Epidermal melanocyte (primary cell): ENCODE results near the gene IRF2BP1.

Experiments
- DNase-seq: peaks from one replicate; pipeline ENCODE4 v3.0.0; 2011; ENCODE audit warnings: low spot score; ENCODE audit not compliant: insufficient read length

Gene IRF2BP1

GRCh38 chr19:45885556-45886426, at the start of gene IRF2BP1:
IRF2BP1 (minus strand) TSS chr19:45886141; CDS start chr19:45885774, 367 bp downstream.
- peak; percentile 96 for DNase-seq

GRCh38 chr19:45935267-45935666, 49.3 kb upstream of the IRF2BP1 start:
- no peak for DNase-seq

- DNase-seq = no peak
Measured at GRCh38 chr19:45934551-45935230, 48.8 kb upstream of the IRF2BP1 start.

GRCh38 chr19:45933759-45934158, 47.8 kb upstream of the IRF2BP1 start:
- DNase-seq = no peak

- no peak for DNase-seq
Measured at GRCh38 chr19:45931055-45931454, 45.1 kb upstream of the IRF2BP1 start.

- DNase-seq = no peak
Measured at GRCh38 chr19:45929247-45929646, 43.3 kb upstream of the IRF2BP1 start.

- peak; percentile 99 for DNase-seq
Measured at GRCh38 chr19:45927565-45928261, 41.8 kb upstream of the IRF2BP1 start.

GRCh38 chr19:45924891-45925447, 39.0 kb upstream of the IRF2BP1 start:
- no peak for DNase-seq

GRCh38 chr19:45922281-45922680, 36.3 kb upstream of the IRF2BP1 start:
- no peak for DNase-seq

- DNase-seq = no peak
Measured at GRCh38 chr19:45920458-45920857, 34.5 kb upstream of the IRF2BP1 start.

GRCh38 chr19:45919678-45920077, 33.7 kb upstream of the IRF2BP1 start:
- no peak for DNase-seq

GRCh38 chr19:45918721-45919120, 32.8 kb upstream of the IRF2BP1 start:
- no peak for DNase-seq

GRCh38 chr19:45917421-45918091, 31.6 kb upstream of the IRF2BP1 start:
- DNase-seq = peak; percentile 87

GRCh38 chr19:45913874-45914830, 28.2 kb upstream of the IRF2BP1 start, which contains the start of gene NANOS2:
NANOS2 (minus strand) TSS chr19:45914778; CDS start chr19:45914693, 85 bp downstream.
- DNase-seq = no peak

GRCh38 chr19:45911291-45911690, 25.4 kb upstream of the IRF2BP1 start:
- DNase-seq = no peak

GRCh38 chr19:45908956-45909355, 23.0 kb upstream of the IRF2BP1 start:
- no peak for DNase-seq

GRCh38 chr19:45906221-45906620, 20.3 kb upstream of the IRF2BP1 start:
- no peak for DNase-seq

GRCh38 chr19:45905011-45905410, 19.1 kb upstream of the IRF2BP1 start:
- DNase-seq = no peak

GRCh38 chr19:45902651-45903625, 17.0 kb upstream of the IRF2BP1 start:
- DNase-seq = peak; percentile 99
